NOMO-1 treated with dmso at 0.1 percent for 144 hours (cell line): ENCODE measurements around the gene ATP2A3.

Experiments
- DNase-seq: peaks from one replicate; lab custom pipeline; 2025; ENCODE audit not compliant: unreplicated experiment; lab: John Stamatoyannopoulos, UW

The ATP2A3 gene

GRCh38 chr17:3929764-3930163 lies 34.5 kb downstream of the ATP2A3 start:
- no peak for DNase-seq

- no peak for DNase-seq
Measured at GRCh38 chr17:3929181-3929580, 35.1 kb downstream of the ATP2A3 start.

DNA sequence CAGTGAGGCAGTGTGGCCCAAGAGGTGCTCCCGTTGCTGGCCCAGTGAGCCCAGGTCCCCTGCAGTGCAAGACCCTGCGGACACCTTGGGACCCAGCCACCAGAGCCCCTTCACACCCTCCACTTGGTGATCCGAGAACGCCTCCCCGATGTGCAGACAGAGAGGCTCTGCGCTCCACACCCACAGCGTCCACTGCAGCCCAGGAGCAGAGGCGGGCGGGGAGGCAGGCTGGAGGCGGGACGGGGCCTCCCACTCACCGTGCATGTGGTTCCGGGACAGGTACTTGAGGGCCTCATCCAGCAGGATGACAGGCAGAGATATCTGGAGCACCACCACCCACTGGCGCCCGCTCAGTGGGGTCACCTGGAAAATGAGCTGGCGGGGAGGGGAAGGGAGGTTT lies 35.8 kb downstream of the ATP2A3 start:
- no peak for DNase-seq

DNA sequence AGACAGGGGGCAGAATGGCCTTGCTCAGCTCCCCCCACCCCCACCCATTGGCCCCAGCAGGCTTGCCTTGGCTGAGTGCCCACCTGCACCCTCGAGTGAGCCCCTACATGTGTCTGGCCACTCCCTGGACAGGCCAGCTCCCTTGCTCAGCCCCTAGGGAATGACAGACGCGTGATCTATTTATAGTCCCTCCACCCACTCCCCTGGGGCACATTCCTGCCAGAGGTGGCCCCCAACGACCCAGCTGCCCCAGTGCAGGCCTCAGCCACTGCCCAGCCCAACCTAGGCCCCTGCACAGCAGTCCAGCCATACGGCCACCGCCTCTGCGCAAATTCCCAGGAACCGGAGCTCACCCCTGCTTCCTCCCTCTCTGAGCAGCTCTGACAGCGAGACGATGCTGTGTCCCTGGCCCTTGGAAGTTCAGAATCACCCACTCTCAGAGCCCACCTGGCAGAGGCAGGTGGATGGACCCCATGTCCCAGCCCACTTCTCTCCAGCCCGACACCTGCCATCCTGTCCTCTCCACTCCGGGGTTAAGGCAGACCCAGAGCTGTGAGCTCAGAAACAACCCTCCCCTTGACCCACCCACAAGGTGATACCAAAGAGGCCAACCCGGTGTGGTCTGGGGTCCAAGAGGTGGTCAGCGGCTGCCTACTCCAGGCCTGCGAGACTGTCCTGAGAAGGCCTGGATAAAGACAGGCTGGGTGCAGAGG lies 36.5 kb downstream of the ATP2A3 start:
- no peak for DNase-seq

DNA sequence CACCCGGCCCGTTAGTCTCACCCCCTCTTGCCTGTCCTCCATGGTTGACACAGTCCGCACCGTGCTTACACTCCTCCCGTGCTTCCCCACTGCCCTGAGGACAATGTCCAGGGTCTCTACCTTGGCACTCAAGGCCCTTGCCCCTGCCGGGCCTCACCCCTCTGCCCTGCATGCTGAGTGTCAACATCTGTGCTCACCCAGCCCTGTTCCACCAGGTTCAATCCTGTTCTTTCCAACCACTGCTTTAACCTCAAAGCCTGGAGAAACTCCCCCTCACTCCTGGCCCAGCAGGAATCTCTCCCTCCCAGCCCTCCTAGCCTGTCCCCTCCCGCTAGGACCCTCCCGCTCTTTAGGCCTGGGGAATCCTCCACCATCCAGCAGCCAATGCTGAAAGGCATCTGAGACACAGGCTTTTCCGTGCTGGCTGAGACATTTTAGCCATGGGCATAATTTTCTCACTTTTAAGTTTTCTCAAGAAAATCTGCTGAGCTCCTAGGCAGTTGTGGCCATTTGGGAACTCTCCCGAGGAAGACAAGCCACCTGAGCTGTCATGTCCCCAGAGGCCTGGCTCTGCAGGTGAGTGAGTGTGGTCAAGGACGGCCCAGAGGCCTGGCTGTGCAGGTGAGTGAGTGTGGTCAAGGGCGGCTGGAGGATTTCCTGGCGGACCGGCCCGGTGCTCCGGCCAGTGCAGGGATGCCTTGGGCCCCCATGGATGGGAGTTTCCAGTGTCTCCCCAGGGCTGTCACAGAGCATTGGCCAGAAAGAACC lies 37.2 kb downstream of the ATP2A3 start:
- no peak for DNase-seq

- no peak for DNase-seq
Measured at GRCh38 chr17:3925684-3926485, 38.4 kb downstream of the ATP2A3 start.

GRCh38 chr17:3924512-3925350 lies 39.5 kb downstream of the ATP2A3 start:
- no peak for DNase-seq

DNA sequence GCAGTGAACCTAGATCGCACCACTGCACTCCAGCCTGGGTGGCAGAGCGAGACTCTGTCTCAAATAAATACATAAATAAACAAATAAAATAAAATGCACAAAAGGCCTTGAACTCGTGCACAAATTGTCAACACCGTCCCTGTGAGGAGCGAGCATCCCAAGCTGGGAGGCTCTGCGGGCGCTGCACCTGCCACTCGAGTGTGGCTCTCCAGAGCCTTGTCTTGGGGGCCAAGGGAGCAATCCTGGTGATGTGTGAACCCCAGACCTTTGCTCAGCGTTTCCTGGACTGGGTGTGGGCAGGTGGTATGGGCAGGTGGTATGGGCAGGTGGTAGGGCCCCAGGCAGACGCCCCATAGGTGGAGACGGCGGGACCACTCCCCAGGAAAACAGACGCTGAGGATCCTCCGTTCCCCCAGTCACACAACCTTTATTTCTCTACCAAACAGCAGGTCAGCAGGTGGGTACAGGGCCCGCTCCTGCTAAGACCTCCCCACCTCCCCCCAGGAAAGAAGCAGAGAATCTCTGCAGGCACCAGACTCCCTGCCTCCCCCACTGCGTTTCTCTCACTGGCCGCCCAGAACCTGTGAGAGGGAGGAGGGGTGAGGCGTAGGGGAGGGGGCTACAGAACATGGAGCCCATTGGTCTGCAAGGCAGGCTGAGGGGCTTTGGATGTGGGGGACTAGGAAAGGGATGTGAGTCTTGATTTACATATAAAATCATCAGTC lies 40.6 kb downstream of the ATP2A3 start:
- DNase-seq, result no peak

DNA sequence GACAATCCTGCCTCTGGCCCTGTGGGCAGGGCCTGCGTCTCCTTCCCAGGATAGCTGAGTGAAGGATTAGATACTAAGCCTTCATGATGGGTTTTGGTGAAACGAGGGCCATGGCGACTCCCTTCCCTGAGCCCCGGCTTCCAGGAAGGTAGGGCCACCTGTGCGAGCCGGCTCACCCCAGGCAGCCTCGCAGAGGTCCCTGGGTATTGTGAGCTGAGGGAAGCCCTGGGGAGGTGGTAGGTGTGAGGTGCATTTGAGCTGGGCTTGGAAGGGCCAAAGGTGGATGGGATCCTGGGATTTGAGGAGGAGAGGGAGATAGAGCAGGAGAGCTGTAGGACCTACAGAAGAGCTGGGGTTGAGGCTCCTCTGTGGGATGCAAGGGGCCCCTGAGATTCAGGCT lies 41.5 kb downstream of the ATP2A3 start:
- DNase-seq, result no peak

DNA sequence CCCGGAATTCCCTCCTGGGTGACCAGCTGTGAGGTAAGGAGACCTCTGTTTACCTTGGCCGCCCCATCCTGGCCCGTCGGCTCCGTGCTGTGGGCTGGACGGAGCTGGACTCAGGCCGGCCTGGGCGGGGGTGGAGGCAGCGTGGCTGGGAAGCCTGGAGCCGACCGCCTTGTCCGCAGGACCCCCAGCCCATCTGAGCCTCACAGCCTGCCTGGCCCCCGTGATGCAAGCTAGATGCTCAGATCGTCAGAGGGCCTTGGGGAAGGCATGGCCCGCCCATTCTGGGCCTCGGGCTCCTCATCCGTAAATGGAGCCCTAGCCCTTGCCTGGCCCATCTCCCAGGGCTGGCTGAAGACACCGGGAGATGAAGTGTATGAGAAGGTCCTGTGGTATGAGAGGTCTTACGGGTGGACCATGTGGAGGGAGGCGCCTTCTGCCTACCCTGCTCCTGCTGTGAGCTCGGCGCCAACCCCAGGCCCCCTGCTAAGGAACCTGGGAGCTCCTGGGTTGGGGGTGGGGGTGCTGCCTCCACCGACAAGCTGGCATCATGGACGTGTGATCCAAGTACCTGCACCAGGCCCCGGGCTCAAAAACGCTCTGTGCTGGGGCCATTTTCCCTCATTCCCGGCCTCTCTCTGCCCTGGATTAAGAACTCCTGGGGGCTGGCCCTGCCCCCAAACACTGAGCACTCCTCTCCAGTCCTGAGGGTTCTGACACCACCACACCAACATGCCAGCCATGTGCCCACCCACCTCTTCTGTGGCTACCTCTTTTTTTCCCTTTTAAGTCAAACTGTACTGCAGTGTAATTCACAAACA lies 42.5 kb downstream of the ATP2A3 start:
- no peak for DNase-seq

- DNase-seq, result no peak
Measured at GRCh38 chr17:3921006-3921405, 43.2 kb downstream of the ATP2A3 start.

DNA sequence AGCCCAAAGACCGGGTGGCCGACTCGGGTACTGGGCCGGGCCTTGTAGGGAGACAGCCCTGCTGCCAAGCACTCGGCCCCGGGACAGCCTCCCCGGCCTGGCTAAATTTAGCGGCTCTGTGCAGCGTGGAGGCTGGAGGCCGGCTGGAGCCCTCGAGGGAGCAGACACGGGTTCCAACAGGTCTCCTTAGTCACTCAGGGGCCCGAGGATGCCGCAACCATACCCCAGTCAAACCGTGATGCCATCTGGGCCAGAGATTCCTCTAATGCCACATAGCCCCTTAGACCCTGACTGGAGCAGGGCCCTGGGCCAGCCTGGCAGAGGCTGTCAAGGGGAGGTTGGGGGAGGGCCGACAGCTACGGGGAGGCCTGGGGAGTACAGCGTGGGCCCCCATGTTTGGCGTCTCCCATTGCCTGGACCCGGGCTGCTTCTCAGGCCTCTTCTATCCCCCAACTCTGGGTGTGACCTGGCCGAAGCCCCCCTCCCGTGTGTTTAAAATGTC lies 45.1 kb downstream of the ATP2A3 start:
- DNase-seq, result no peak

- no peak for DNase-seq
Measured at GRCh38 chr17:3918372-3919122, 45.7 kb downstream of the ATP2A3 start.

- DNase-seq, result peak; percentile 42
Measured at GRCh38 chr17:3917391-3917931, 46.8 kb downstream of the ATP2A3 start.

DNA sequence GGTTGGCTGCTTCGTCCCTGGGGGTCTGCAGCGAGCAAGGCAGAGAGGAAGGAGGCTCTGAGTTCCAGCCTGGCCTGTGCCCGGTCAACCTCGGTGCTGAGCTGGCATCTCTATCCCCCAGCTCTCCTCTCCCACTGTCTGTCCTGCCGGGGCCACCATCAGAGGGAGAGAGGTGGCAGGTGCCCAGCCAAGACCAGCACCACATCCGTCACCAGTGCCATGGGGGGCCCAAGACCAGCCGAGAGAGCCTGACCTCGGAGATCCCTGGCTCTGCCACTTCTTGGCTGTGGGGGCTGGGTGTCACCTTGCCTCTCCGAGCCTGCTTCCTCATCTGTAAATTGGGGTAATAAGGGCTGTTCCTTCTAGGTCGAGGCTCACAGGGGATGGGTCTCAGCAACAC lies 47.4 kb downstream of the ATP2A3 start:
- peak; percentile 46 for DNase-seq

- peak; percentile 96 for DNase-seq
Measured at GRCh38 chr17:3915995-3916696, 48.1 kb downstream of the ATP2A3 start, which contains the start of gene P2RX1. P2RX1 (minus strand) TSS chr17:3916465; CDS start chr17:3916225, 240 bp downstream.

GRCh38 chr17:3915581-3915994 lies 48.6 kb downstream of the ATP2A3 start:
- no peak for DNase-seq
